Right atrium auricular region (tissue), 2 donors: ENCODE results near the gene ASB1. TPM values are rescaled to one million over a fixed set of nuclear protein-coding genes. Genes with fewer than 3 reads are reported as not detected.

Source experiments
- DNase-seq: peaks from one replicate; pipeline ENCODE4 v3.0.0-alpha.2; 2019; ENCODE audit warnings: low spot score
- H3K27ac ChIP-seq, 2 donors: fragments of 200-600 bp; sonication (generic); 1 replicate in 1 of 2; 2 replicates in 1 of 2; pipeline ENCODE4 v1.5.1; 2016 to 2019
- H3K27me3 ChIP-seq, 2 donors: fragments of 200-600 bp; sonication (generic); one replicate each; pipeline versions ENCODE4 v1.5.1 to v1.6.0; 2017 to 2019
- H3K36me3 ChIP-seq: fragments of 200-600 bp; sonication (generic); one replicate; pipeline ENCODE4 v1.5.1; 2016
- H3K4me1 ChIP-seq, 2 donors: fragments of 200-600 bp; sonication (generic); one replicate each; pipeline versions ENCODE4 v1.5.1 to v1.6.0; 2017 to 2019
- H3K4me3 ChIP-seq, 2 donors: fragments of 200-600 bp; sonication (generic); 1 replicate in 1 of 2; 2 replicates in 1 of 2; pipeline ENCODE4 v1.5.1; 2017 to 2019; ENCODE audit warnings: mild to moderate bottlenecking in 1 of 2, moderate library complexity in 1 of 2
- H3K9me3 ChIP-seq, 2 donors: fragments of 200-600 bp; sonication (generic); one replicate each; pipeline ENCODE4 v1.5.1; 2019
- CTCF ChIP-seq, 2 donors: fragments of 200-600 bp; sonication (generic); IDR thresholded peaks; one replicate each; pipeline ENCODE4 v1.5.1; 2019; ENCODE audit warnings: antibody characterized with exemption in 2 of 2
- total RNA-seq, 2 donors: library from RNA; depleted of rRNA; stranded (reverse); fragments of >200 nt; gene quantifications; one replicate each; pipeline ENCODE4 v1.1.0, GENCODE V29; 2016

Gene ASB1
- total RNA-seq, 2 donors from 2014 or later = 32.3 to 43.6 TPM

GRCh38 chr2:238465487-238466242 lies 38.9 kb downstream of the ASB1 start:
- TF ChIP-seq CTCF (IDR thresholded peaks at IDR 0.05) = no peak
- DNase-seq = no peak
- H3K4me1 ChIP-seq = no peaks in the 10 kb centered on the region
- no peak overlapping the region for H3K27ac ChIP-seq
- peaks cover 0 to 8% of the 10 kb centered on the region in 2 donors for H3K9me3 ChIP-seq
- H3K27me3 ChIP-seq = no peaks in the 10 kb centered on the region
- H3K36me3 ChIP-seq = no peaks in the 10 kb centered on the region
- H3K4me3 ChIP-seq = no peak overlapping the region

GRCh38 chr2:238466243-238466756 lies 39.6 kb downstream of the ASB1 start:
- Histone ChIP-seq H3K4me1 (no peaks in the 10 kb centered on the region), H3K27ac (no peak overlapping the region), H3K4me3 (no peak overlapping the region), H3K36me3 (no peaks in the 10 kb centered on the region), H3K27me3 (no peaks in the 10 kb centered on the region), H3K9me3 (peaks cover 0 to 8% of the 10 kb centered on the region in 2 donors)
- no peak for DNase-seq
- TF ChIP-seq CTCF (IDR thresholded peaks at IDR 0.05) = no peak

GRCh38 chr2:238467062-238467461 lies 40.3 kb downstream of the ASB1 start:
- Histone ChIP-seq H3K27ac (no peak overlapping the region), H3K4me1 (no peaks in the 10 kb centered on the region), H3K36me3 (no peaks in the 10 kb centered on the region), H3K27me3 (no peaks in the 10 kb centered on the region), H3K4me3 (no peak overlapping the region), H3K9me3 (peaks cover 0 to 14% of the 10 kb centered on the region in 2 donors)
- DNase-seq = no peak
- TF ChIP-seq CTCF (IDR thresholded peaks at IDR 0.05) = no peak

GRCh38 chr2:238467792-238468191 lies 41.1 kb downstream of the ASB1 start:
- Histone ChIP-seq H3K4me3 (no peak overlapping the region), H3K4me1 (no peaks in the 10 kb centered on the region), H3K27me3 (no peaks in the 10 kb centered on the region), H3K36me3 (no peaks in the 10 kb centered on the region), H3K9me3 (peaks cover 0 to 21% of the 10 kb centered on the region in 2 donors), H3K27ac (no peak overlapping the region)
- no peak for DNase-seq
- TF ChIP-seq CTCF (IDR thresholded peaks at IDR 0.05) = no peak

GRCh38 chr2:238469155-238469554 lies 42.4 kb downstream of the ASB1 start:
- H3K4me3 ChIP-seq = no peak overlapping the region
- DNase-seq = no peak
- peaks cover 0 to 34% of the 10 kb centered on the region in 2 donors for H3K9me3 ChIP-seq
- H3K4me1 ChIP-seq = no peaks in the 10 kb centered on the region
- no peak for TF ChIP-seq CTCF (IDR thresholded peaks at IDR 0.05)
- H3K27ac ChIP-seq = no peak overlapping the region
- H3K36me3 ChIP-seq = no peaks in the 10 kb centered on the region
- H3K27me3 ChIP-seq = no peaks in the 10 kb centered on the region
